Heart left ventricle (tissue), 16 donors: ENCODE results near the gene VARS1. TPM values are rescaled to one million over a fixed set of nuclear protein-coding genes. Genes with fewer than 3 reads are reported as not detected.

ENCODE experiments used
- ATAC-seq, 4 donors: fragments of 200-7000 bp; cut with Tn5 transposase; one replicate each; pipeline ENCODE4 v1.9.1; 2020 to 2022; ENCODE audit warnings: moderate library complexity in 4 of 4, mild to moderate bottlenecking in 3 of 4, moderate number of reproducible peaks in 1 of 4
- DNase-seq, 5 donors: peaks; one replicate each; pipeline ENCODE4 v3.0.0-alpha.2; 2020
- H3K27ac ChIP-seq, 12 donors: fragments of 200-600 bp; sonication (generic) in 4 of 12; one replicate each; pipeline versions ENCODE4 v1.5.0 to v1.8.0; 2016 to 2022; ENCODE audit warnings: mild to moderate bottlenecking in 2 of 12
- H3K27me3 ChIP-seq, 9 donors: fragments of 200-600 bp; sonication (generic) in 2 of 9; one replicate each; pipeline versions ENCODE4 v1.5.1 to v1.8.0; 2016 to 2022; ENCODE audit warnings: mild to moderate bottlenecking in 3 of 9
- H3K36me3 ChIP-seq, 9 donors: fragments of 200-600 bp; sonication (generic) in 2 of 9; one replicate each; pipeline versions ENCODE4 v1.5.0 to v1.8.0; 2018 to 2022; ENCODE audit warnings: mild to moderate bottlenecking in 2 of 9
- H3K4me1 ChIP-seq, 12 donors: fragments of 200-600 bp; sonication (generic) in 4 of 12; one replicate each; pipeline versions ENCODE4 v1.5.0 to v1.8.0; 2016 to 2022; ENCODE audit warnings: mild to moderate bottlenecking in 3 of 12
- H3K4me3 ChIP-seq, 12 donors: fragments of 200-600 bp; sonication (generic) in 4 of 12; one replicate each; pipeline versions ENCODE4 v1.5.0 to v1.8.0; 2017 to 2022; ENCODE audit warnings: mild to moderate bottlenecking in 9 of 12, moderate library complexity in 4 of 12
- H3K9me3 ChIP-seq, 12 donors: fragments of 200-600 bp; sonication (generic) in 4 of 12; one replicate each; pipeline versions ENCODE4 v1.5.0 to v1.8.0; 2016 to 2022; ENCODE audit warnings: mild to moderate bottlenecking in 1 of 12
- POLR2A ChIP-seq, 2 donors: fragments of 450-650 bp; IDR thresholded peaks; one replicate each; pipeline ENCODE4 v1.6.1; 2017; ENCODE audit warnings: antibody characterized with exemption in 2 of 2, mild to moderate bottlenecking in 2 of 2, moderate library complexity in 2 of 2
- WGBS, 4 donors: extraction: QIAGEN DNeasy Blood & Tissue Kit in 2 of 4; methylation state at CpG; one replicate each; pipeline versions ENCODE4 v1.1.5 to v1.1.7; 2013 to 2018; 5-methylcytosine and 5-hydroxymethylcytosine counted together
- intact Hi-C, 10 donors: fragments of 100-400 bp; cut with DNase I; formaldehyde crosslinking; loops; one replicate each; pipeline versions ENCODE4 v1.11.1 to v1.14.2; 2022
- polyA plus RNA-seq, 2 donors: library from polyadenylated mRNA; stranded (reverse); fragments of 200-250 nt; gene quantifications; one replicate each; pipeline ENCODE4 v1.2.3, GENCODE V29; 2013
- total RNA-seq, 9 donors: library from RNA; depleted of rRNA in 2 of 9; stranded (reverse); fragments of >200 nt in 2 of 9; fragmentation: NEBNext Ultra II Directional in 3 of 9; extraction: Animal tissue kit (Norgen Biotek cat#: 25700) in 3 of 9; gene quantifications; one replicate each; pipeline versions ENCODE4 v1.1.0 to v1.2.4, GENCODE V29; 2016 to 2023
- TF ChIP-seq, protein P1 (sequence below), 12 donors: fragments of 200-600 bp; sonication (generic) in 4 of 12; IDR thresholded peaks; one replicate each; pipeline versions ENCODE4 v1.5.0 to v1.8.0; 2018 to 2022; ENCODE audit warnings: antibody characterized with exemption in 12 of 12, mild to moderate bottlenecking in 5 of 12
- donor health status: ischemic (EF 13 %, LVEDD 7.1; RV severe dilation, severe dysfunction).
- donor health status: healthy with polysubstance abuse.
- donor health status: DM: no; HTN: yes; CAD: no.
- donor health status: DM: no; HTN: no; CAD: no.
- donor health status: ischemic (EF 25% LVEDD 6.9; RV normal size, moderate dysfunction).
- donor health status: ischemic (EF 25% LVEDD 5.7; RV mildly dilated, moderate dysfunction).
- donor health status: healthy.
- donor health status: DM: yes; HTN: yes; CAD: no.
- donor health status: ischemic (EF 35%, LVEDD 5.7; RV mildly dilated, moderate dysfunction).
- donor health status: nonischemic (EF 11% LVEDD 7.7; RV severe dilation, severe dysfunction).
- donor health status: DM: yes; HTN: yes; CAD: no.
- donor health status: PGD.
- donor health status: ischemic (EF 29% LVEDD 5.4; RV normal size, mild dysfunction).
- donor health status: nonischemic (EF 23%, LVEDD 6.1; RV moderate dilation, normal function).

Gene VARS1
- total and polyA plus RNA-seq, 11 donors, result 18.6 to 61.8 (median 26.1) TPM

DNA sequence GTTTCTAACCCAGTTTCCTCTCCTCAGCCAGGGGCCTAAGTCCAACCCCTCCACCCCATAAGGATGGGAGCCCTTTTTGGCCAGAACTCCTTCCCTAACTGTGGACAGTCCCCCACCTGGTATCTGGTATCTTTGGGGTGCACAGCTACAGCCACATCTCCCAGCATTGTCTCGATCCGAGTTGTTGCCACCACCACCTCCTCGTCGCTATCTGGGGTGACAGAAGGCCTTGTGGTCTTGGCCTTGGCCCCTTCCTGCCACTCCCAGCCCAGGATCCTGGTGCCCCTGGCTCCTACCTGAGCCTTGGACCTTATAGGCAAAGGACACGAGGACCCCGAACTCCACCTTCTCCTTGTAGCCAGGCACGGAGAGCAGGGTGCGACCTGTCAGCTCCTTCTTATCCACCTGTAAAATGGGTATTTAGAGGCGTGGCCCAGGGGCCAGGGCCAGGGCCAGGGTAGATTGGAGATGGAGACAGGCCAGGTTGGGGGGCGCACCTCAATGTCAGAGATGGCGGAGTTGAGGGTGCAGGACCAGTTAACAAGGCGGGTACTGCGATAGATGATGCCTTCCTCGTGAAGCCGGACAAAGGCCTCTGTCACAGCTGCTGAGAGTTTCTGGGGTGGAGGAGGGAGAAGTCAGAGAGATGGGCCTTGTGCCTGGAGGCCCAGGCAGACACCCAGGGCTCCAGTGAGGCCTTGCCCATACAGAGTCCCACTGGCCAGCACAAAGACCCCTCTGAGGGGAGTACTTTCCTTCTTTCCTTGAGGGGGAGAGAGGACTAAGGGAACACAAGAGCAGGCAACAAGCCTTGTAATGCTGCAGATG is 11.2 kb downstream of the VARS1 start:
- DNase-seq (peak in 1 of 5 donors; percentile 11), ATAC-seq (no peak)
- 93 to 96% (median 96%) methylated on average over 15 of the region's 15 CpGs for WGBS, 4 donors
- Histone ChIP-seq H3K9me3 (no peaks in the 10 kb centered on the region), H3K4me3 (no peak overlapping the region), H3K27ac (no peak overlapping the region), H3K27me3 (no peaks in the 10 kb centered on the region), H3K4me1 (no peaks in the 10 kb centered on the region), H3K36me3 (peaks cover 0 to 83% (median 69%) of the 10 kb centered on the region in 9 donors)
- TF ChIP-seq, protein P1, sequence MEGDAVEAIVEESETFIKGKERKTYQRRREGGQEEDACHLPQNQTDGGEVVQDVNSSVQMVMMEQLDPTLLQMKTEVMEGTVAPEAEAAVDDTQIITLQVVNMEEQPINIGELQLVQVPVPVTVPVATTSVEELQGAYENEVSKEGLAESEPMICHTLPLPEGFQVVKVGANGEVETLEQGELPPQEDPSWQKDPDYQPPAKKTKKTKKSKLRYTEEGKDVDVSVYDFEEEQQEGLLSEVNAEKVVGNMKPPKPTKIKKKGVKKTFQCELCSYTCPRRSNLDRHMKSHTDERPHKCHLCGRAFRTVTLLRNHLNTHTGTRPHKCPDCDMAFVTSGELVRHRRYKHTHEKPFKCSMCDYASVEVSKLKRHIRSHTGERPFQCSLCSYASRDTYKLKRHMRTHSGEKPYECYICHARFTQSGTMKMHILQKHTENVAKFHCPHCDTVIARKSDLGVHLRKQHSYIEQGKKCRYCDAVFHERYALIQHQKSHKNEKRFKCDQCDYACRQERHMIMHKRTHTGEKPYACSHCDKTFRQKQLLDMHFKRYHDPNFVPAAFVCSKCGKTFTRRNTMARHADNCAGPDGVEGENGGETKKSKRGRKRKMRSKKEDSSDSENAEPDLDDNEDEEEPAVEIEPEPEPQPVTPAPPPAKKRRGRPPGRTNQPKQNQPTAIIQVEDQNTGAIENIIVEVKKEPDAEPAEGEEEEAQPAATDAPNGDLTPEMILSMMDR (IDR thresholded peaks at IDR 0.05), result no peak
- no peak for TF ChIP-seq POLR2A (IDR thresholded peaks at IDR 0.05)
- intact Hi-C loops, result no loop called here

- 90 to 94% (median 93%) methylated on average over 27 to 32 of the region's 32 CpGs for WGBS, 4 donors
- ATAC-seq (no peak), DNase-seq (no peak)
- Histone ChIP-seq H3K4me3 (no peak overlapping the region), H3K9me3 (no peaks in the 10 kb centered on the region), H3K36me3 (peaks cover 0 to 91% (median 69%) of the 10 kb centered on the region in 9 donors), H3K27me3 (no peaks in the 10 kb centered on the region), H3K4me1 (peaks cover 0 to 8% (median 2%) of the 10 kb centered on the region in 12 donors), H3K27ac (no peak overlapping the region)
- TF ChIP-seq, protein P1 (IDR thresholded peaks at IDR 0.05), result no peak
- TF ChIP-seq POLR2A (IDR thresholded peaks at IDR 0.05), result no peak
- intact Hi-C loops, result no loop called here
Observed at GRCh38 chr6:31782126-31782855, 13.3 kb downstream of the VARS1 start.

- Histone ChIP-seq H3K36me3 (peaks cover 0 to 83% (median 69%) of the 10 kb centered on the region in 9 donors), H3K9me3 (no peaks in the 10 kb centered on the region), H3K4me1 (peaks cover 0 to 16% (median 10%) of the 10 kb centered on the region in 12 donors), H3K27ac (no peak overlapping the region), H3K4me3 (no peak overlapping the region), H3K27me3 (no peaks in the 10 kb centered on the region)
- 97 to 98% (median 97%) methylated on average over 19 to 23 of the region's 23 CpGs for WGBS, 4 donors
- no peak for DNase-seq
- no peak for ATAC-seq
- TF ChIP-seq, protein P1 (IDR thresholded peaks at IDR 0.05), result no peak
- TF ChIP-seq POLR2A (IDR thresholded peaks at IDR 0.05), result no peak
- intact Hi-C loops, result no loop called here
Observed at GRCh38 chr6:31781244-31782125, 14.1 kb downstream of the VARS1 start.
